ENCODE measurements around the gene MTMR2.

Gene MTMR2

GRCh38 chr11:95849087-95849825, 74.7 kb downstream of the MTMR2 start:
- Histone ChIP-seq H3K27ac (ENCODE audit: low read length) (no peak overlapping the region), H3K4me3 (ENCODE audit: low read depth in 1 of 2, low read length in 2 of 2) (no peak overlapping the region), H3K4me1 (ENCODE audit: control insufficient read depth in 1 of 2, insufficient read depth in 2 of 2, low read length in 2 of 2) (no peaks in the 10 kb centered on the region), H3K36me3 (ENCODE audit: control insufficient read depth in 1 of 2, insufficient read depth in 2 of 2, low read length in 2 of 2) (peaks cover 14 to 25% of the 10 kb centered on the region in 2 donors), H3K9me3 (ENCODE audit: control insufficient read depth in 1 of 2, low read length in 2 of 2) (no peaks in the 10 kb centered on the region), H3K27me3 (ENCODE audit: low read depth, low read length) (no peaks in the 10 kb centered on the region)

GRCh38 chr11:95845167-95845566, 78.7 kb downstream of the MTMR2 start:
- Histone ChIP-seq H3K36me3 (ENCODE audit: control insufficient read depth in 1 of 2, insufficient read depth in 2 of 2, low read length in 2 of 2) (peaks cover 20 to 36% of the 10 kb centered on the region in 2 donors), H3K4me1 (ENCODE audit: control insufficient read depth in 1 of 2, insufficient read depth in 2 of 2, low read length in 2 of 2) (no peaks in the 10 kb centered on the region), H3K9me3 (ENCODE audit: control insufficient read depth in 1 of 2, low read length in 2 of 2) (no peaks in the 10 kb centered on the region), H3K4me3 (ENCODE audit: low read depth in 1 of 2, low read length in 2 of 2) (no peak overlapping the region), H3K27ac (ENCODE audit: low read length) (no peak overlapping the region), H3K27me3 (ENCODE audit: low read depth, low read length) (no peaks in the 10 kb centered on the region)

DNA sequence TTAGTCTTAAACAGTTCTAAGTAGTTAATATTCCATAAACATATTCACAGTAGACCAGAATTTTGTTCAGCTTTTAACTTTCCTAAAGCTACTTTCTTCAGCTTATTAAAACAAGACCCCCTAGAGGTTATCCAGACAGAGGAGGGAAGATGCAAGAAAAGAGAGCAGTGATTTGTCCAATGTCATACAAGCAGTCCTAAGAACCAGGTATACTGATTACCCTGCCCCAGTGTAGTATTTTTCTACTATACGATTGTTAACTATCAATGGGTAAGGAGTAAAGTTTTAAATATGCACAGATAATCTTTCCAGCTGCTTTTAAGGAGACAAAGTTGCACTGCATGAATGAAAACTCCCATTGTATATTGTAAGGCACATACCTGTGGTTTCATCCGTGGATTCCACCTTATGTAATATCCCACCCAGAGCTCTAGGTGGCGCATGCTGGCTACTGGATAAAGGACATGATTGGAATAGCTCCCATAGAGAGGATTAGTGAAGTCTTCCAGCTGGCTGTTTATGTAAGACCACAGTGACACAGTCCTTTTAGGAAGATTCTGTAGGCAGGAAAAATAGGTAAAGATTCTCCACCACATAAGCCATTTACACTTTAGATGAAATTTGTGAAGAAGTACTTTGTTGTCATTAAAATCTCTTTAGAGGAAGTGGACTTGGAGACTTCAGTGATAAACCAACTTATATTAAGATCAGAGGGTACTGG, 88.0 kb downstream of the MTMR2 start:
- Histone ChIP-seq H3K4me1 (ENCODE audit: control insufficient read depth in 1 of 2, insufficient read depth in 2 of 2, low read length in 2 of 2) (no peaks in the 10 kb centered on the region), H3K4me3 (ENCODE audit: low read depth in 1 of 2, low read length in 2 of 2) (no peak overlapping the region), H3K36me3 (ENCODE audit: control insufficient read depth in 1 of 2, insufficient read depth in 2 of 2, low read length in 2 of 2) (peaks cover 43 to 50% of the 10 kb centered on the region in 2 donors), H3K27ac (ENCODE audit: low read length) (no peak overlapping the region), H3K27me3 (ENCODE audit: low read depth, low read length) (no peaks in the 10 kb centered on the region), H3K9me3 (ENCODE audit: control insufficient read depth in 1 of 2, low read length in 2 of 2) (no peaks in the 10 kb centered on the region)

- Histone ChIP-seq H3K9me3 (ENCODE audit: control insufficient read depth in 1 of 2, low read length in 2 of 2) (no peaks in the 10 kb centered on the region), H3K4me1 (ENCODE audit: control insufficient read depth in 1 of 2, insufficient read depth in 2 of 2, low read length in 2 of 2) (no peaks in the 10 kb centered on the region), H3K36me3 (ENCODE audit: control insufficient read depth in 1 of 2, insufficient read depth in 2 of 2, low read length in 2 of 2) (peaks cover 42 to 50% of the 10 kb centered on the region in 2 donors), H3K27ac (ENCODE audit: low read length) (no peak overlapping the region), H3K4me3 (ENCODE audit: low read depth in 1 of 2, low read length in 2 of 2) (no peak overlapping the region), H3K27me3 (ENCODE audit: low read depth, low read length) (no peaks in the 10 kb centered on the region)
These were observed 88.6 kb downstream of the MTMR2 start for GRCh38 chr11:95835351-95835750.

DNA sequence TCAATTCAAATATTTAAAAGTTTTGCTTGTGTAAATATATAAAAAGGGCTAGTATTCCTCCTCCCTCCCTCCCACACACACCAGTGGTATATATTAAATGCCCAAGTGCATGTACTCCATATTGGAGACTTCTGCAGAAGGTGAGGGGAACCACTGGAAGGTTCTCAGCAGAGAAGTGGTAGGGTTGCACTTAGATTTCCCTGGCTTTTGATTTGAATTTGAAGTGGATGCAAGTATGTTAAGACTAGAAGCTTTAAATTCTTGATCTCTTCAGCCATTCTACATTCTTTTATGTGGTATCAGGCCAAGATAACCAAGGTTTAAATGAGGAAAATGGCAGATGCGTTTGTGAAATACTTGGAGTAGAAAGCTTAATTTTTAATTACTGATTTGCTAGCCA, 90.5 kb downstream of the MTMR2 start:
- H3K36me3 ChIP-seq (ENCODE audit: control insufficient read depth in 1 of 2, insufficient read depth in 2 of 2, low read length in 2 of 2), result peaks cover 44 to 53% of the 10 kb centered on the region in 2 donors
- no peaks in the 10 kb centered on the region for H3K9me3 ChIP-seq (ENCODE audit: control insufficient read depth in 1 of 2, low read length in 2 of 2)
- H3K4me3 ChIP-seq (ENCODE audit: low read depth in 1 of 2, low read length in 2 of 2), result no peak overlapping the region
- H3K27ac ChIP-seq (ENCODE audit: low read length), result no peak overlapping the region
- no peaks in the 10 kb centered on the region for H3K27me3 ChIP-seq (ENCODE audit: low read depth, low read length)
- H3K4me1 ChIP-seq (ENCODE audit: control insufficient read depth in 1 of 2, insufficient read depth in 2 of 2, low read length in 2 of 2), result no peaks in the 10 kb centered on the region

GRCh38 chr11:95832763-95833162, 91.1 kb downstream of the MTMR2 start:
- Histone ChIP-seq H3K27me3 (ENCODE audit: low read depth, low read length) (no peaks in the 10 kb centered on the region), H3K9me3 (ENCODE audit: control insufficient read depth in 1 of 2, low read length in 2 of 2) (no peaks in the 10 kb centered on the region), H3K4me3 (ENCODE audit: low read depth in 1 of 2, low read length in 2 of 2) (no peak overlapping the region), H3K4me1 (ENCODE audit: control insufficient read depth in 1 of 2, insufficient read depth in 2 of 2, low read length in 2 of 2) (no peaks in the 10 kb centered on the region), H3K27ac (ENCODE audit: low read length) (no peak overlapping the region), H3K36me3 (ENCODE audit: control insufficient read depth in 1 of 2, insufficient read depth in 2 of 2, low read length in 2 of 2) (peaks cover 44 to 46% of the 10 kb centered on the region in 2 donors)

- Histone ChIP-seq H3K27ac (ENCODE audit: low read length) (no peak overlapping the region), H3K4me3 (ENCODE audit: low read depth in 1 of 2, low read length in 2 of 2) (no peak overlapping the region), H3K36me3 (ENCODE audit: control insufficient read depth in 1 of 2, insufficient read depth in 2 of 2, low read length in 2 of 2) (peaks cover 42 to 44% of the 10 kb centered on the region in 2 donors), H3K9me3 (ENCODE audit: control insufficient read depth in 1 of 2, low read length in 2 of 2) (no peaks in the 10 kb centered on the region), H3K4me1 (ENCODE audit: control insufficient read depth in 1 of 2, insufficient read depth in 2 of 2, low read length in 2 of 2) (no peaks in the 10 kb centered on the region), H3K27me3 (ENCODE audit: low read depth, low read length) (no peaks in the 10 kb centered on the region)
These were observed 92.6 kb downstream of the MTMR2 start for GRCh38 chr11:95831198-95831883.

- H3K36me3 ChIP-seq (ENCODE audit: control insufficient read depth in 1 of 2, insufficient read depth in 2 of 2, low read length in 2 of 2), result peaks cover 33 to 44% of the 10 kb centered on the region in 2 donors
- H3K27ac ChIP-seq (ENCODE audit: low read length), result no peak overlapping the region
These were observed 94.2 kb downstream of the MTMR2 start for GRCh38 chr11:95829580-95830259.

DNA sequence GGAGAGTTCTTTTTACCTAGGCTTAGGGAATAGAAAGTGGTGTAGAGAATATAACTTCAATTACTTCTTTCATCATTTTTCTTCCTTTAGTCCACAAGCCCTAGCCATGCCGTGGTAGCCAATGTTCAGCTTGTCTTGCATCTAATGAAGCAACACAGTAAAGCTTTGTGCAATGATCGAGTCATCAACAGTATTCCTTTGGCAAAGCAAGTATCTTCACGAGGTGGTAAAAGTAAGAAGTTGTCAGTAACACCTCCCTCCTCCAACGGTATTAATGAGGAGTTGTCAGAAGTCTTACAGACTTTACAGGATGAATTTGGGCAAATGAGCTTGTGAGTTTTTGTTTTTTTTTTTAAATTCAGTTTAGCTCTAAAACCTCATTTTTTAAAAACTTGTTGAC, 96.2 kb downstream of the MTMR2 start:
- peaks cover 17 to 41% of the 10 kb centered on the region in 2 donors for H3K36me3 ChIP-seq (ENCODE audit: control insufficient read depth in 1 of 2, insufficient read depth in 2 of 2, low read length in 2 of 2)
- no peaks in the 10 kb centered on the region for H3K27me3 ChIP-seq (ENCODE audit: low read depth, low read length)
- no peak overlapping the region for H3K27ac ChIP-seq (ENCODE audit: low read length)
- no peaks in the 10 kb centered on the region for H3K9me3 ChIP-seq (ENCODE audit: control insufficient read depth in 1 of 2, low read length in 2 of 2)
- no peaks in the 10 kb centered on the region for H3K4me1 ChIP-seq (ENCODE audit: control insufficient read depth in 1 of 2, insufficient read depth in 2 of 2, low read length in 2 of 2)
- H3K4me3 ChIP-seq (ENCODE audit: low read depth in 1 of 2, low read length in 2 of 2), result no peak overlapping the region

More at GRCh38 chr11:95829580-95830259, 94.2 kb downstream of the MTMR2 start:
- H3K9me3 ChIP-seq (ENCODE audit: control insufficient read depth in 1 of 2, low read length in 2 of 2), result no peaks in the 10 kb centered on the region
- no peak overlapping the region for H3K4me3 ChIP-seq (ENCODE audit: low read depth in 1 of 2, low read length in 2 of 2)
- no peaks in the 10 kb centered on the region for H3K27me3 ChIP-seq (ENCODE audit: low read depth, low read length)
- no peaks in the 10 kb centered on the region for H3K4me1 ChIP-seq (ENCODE audit: control insufficient read depth in 1 of 2, insufficient read depth in 2 of 2, low read length in 2 of 2)

GRCh38 chr11:95821640-95822039, 102.3 kb downstream of the MTMR2 start:
- Histone ChIP-seq H3K4me1 (ENCODE audit: control insufficient read depth in 1 of 2, insufficient read depth in 2 of 2, low read length in 2 of 2) (no peaks in the 10 kb centered on the region), H3K9me3 (ENCODE audit: control insufficient read depth in 1 of 2, low read length in 2 of 2) (no peaks in the 10 kb centered on the region), H3K36me3 (ENCODE audit: control insufficient read depth in 1 of 2, insufficient read depth in 2 of 2, low read length in 2 of 2) (peaks cover 27 to 34% of the 10 kb centered on the region in 2 donors), H3K27ac (ENCODE audit: low read length) (no peak overlapping the region), H3K4me3 (ENCODE audit: low read depth in 1 of 2, low read length in 2 of 2) (no peak overlapping the region), H3K27me3 (ENCODE audit: low read depth, low read length) (no peaks in the 10 kb centered on the region)

- Histone ChIP-seq H3K9me3 (ENCODE audit: control insufficient read depth in 1 of 2, low read length in 2 of 2) (no peaks in the 10 kb centered on the region), H3K27ac (ENCODE audit: low read length) (no peak overlapping the region), H3K27me3 (ENCODE audit: low read depth, low read length) (no peaks in the 10 kb centered on the region), H3K4me3 (ENCODE audit: low read depth in 1 of 2, low read length in 2 of 2) (no peak overlapping the region), H3K36me3 (ENCODE audit: control insufficient read depth in 1 of 2, insufficient read depth in 2 of 2, low read length in 2 of 2) (peaks cover 9 to 21% of the 10 kb centered on the region in 2 donors), H3K4me1 (ENCODE audit: control insufficient read depth in 1 of 2, insufficient read depth in 2 of 2, low read length in 2 of 2) (no peaks in the 10 kb centered on the region)
These were observed 107.9 kb downstream of the MTMR2 start for GRCh38 chr11:95816037-95816436.
